Limb (tissue), 2 donors: ENCODE data around the gene MPP3.

Source experiments
- DNase-seq, 2 donors: peaks; one replicate each; pipeline ENCODE4 v3.0.0-alpha.2; 2016; ENCODE audit errors: extremely low spot score in 2 of 2

Gene MPP3

DNA sequence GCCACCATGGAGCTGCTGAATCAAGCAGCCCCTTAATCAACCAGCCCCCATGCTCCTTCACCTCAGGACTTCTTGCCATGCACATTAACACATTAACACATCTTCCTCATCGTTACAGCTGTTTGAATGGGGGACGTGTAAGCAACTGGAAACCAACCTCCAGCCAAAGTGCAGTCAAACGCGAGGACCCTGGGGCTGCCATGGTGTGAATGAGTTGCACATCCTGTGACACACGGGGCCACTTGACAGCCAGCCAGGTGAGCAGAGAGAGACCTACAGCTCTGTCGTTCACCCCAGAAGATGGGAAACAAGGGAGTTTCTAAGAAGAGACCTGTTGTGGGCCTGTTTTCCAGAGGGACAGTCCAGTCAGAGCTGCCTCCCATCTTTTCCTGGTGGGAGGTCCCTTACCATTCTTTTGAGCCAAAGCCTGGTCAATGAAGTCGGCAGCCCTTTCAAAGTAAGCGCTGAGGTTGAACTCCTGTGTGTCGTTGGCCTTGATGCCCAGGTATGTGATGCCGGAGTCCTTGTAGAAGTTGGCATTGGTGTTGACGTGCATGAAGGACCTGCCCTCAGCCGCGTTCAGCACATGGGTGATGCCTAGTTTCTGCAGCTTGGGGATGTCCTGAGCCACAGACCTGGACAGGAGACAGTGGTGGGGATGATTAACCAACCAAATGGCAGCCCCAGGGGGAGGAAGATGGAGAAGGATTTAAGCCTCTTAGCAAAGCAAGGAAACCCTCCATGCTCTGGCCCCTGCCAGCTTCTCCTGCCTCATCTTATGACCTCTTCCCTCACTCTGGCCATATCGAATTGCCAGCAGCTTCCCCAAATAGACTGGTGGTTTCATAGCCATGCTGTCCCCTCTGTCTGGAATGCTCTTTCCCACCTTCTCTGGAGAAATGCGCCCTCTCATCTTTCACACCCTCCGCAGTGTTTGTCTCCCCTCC, 58.4 kb downstream of the MPP3 start:
- DNase-seq: no peak

DNA sequence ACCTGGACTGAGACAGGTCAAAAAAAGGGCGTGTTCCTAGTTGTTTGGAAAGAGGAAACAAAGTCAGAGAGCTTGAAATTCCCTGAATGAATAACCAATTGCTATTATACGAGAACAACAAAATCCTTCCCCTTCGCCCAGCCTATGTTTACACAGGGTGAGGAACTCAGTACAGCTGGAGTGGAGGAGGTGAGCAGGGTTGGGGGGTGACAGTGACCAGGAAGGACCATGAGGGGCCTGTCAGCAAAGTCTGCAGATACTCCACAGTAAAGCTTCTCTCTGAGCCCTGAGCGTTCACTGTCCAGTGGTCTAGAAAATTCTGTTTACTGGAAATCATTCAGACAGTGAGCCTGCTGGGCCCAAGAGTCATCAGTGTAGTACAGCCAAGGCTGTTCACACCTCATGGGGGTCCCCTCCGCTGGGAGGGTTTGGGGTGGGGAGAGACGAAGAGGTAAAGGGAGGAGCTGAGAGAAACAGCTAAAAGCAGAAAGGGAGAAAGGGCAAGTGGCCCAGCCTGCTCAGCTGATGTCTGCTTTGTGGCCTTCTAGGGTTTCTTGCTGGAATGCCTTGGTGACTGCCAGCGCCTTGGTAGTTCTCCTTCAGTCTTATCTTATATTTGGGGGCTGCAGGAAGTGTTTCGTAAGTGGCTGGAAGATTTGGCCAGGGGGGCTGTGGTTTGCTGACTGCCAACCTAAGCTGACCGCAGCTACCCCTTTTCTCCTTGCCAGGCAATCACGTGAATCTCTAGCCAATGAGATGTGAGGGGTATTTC, 59.9 kb downstream of the MPP3 start:
- DNase-seq: no peak

DNA sequence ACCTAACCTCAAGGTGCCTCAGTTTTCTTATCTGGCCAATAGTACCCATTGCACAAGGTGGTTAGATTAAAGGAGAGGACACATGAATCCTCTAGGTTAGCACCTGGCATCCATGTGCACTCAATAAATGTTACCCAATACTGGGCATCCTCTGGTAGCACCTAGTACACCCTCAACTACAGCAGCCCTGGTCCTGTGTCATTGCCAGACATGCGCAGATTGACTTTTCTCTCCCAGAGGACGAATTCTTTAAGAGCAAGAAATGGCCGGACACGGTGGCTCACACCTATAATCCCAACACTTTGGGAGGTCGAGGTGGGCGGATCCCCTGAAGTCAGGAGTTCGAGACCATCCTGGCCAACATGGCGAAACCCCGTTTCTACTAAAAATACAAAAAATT, 61.5 kb downstream of the MPP3 start:
- DNase-seq: no peak

DNA sequence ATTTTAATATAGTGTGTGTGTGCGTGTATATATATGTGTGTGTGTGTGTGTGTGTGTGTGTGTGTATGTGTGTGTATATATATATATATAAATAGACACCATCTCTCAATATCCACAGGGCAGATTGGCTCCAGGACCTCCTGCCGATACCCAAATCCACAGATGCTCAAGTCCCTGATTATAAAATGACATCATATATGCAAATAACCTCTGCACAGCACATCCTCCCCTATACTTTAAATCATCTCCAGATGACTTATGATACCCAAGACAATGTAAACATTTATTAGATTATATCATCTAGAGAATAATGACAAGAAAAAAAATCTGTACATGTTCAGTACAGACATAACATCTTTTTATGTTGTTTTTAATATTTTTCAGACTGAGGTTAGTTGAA, 62.0 kb downstream of the MPP3 start:
- DNase-seq: no peak

DNA sequence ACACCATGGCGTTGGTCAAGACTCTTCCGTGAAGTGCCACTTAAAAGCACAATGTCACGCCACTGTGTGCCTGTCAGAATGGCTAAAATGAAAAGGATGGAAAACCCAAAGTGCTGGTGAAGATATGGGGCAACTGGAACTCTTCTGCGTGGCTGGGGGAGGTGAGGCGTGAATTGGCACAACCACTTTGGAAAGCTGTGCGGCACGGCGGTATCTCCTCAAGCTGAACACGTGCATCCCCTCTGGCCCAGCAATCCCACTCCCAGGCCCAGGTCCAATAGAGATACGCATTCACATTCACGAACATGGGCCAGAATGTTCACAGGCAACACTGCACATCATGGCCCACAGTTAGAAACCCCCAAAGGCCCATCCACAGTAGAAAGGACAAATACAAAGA, 63.1 kb downstream of the MPP3 start:
- no peak for DNase-seq

DNA sequence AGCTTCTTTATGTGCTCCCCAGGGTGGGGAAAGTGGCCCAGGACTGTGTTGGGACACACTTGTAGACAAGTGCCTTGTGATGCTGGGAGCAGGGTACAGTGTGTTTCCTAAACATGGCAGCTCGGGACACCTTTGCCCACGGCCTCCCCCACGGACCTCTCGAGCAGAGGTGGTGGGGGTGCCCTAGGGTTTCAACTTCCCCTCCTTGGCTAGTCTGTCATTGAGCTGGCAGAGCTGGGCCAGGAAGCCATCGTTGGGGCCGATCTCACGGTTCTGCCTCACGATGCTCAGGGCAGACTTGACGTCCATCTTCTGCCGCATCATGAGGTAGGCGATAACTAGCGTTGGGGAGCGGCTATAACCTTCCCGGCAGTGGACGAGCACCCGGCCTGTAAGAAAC, 63.5 kb downstream of the MPP3 start:
- no peak for DNase-seq

DNA sequence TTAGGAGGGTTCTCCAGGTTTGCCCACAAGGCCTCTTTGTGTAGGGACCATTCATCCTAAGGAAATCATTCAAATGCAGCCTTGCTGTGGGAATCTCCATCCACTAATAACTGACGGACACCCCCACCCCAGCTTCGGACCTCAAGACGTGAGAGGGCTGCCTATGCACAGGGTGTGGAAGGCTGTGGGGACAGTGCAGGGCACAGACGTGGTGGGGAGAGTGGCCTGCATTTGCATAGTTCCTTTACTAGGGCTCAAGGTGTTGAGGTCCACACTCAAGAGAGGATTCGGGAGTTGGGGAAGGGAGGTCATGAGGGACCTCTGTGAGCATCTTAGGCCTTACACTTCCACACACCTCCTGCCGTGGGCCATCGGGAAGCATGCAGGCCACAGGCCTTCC, 64.0 kb downstream of the MPP3 start:
- no peak for DNase-seq

DNA sequence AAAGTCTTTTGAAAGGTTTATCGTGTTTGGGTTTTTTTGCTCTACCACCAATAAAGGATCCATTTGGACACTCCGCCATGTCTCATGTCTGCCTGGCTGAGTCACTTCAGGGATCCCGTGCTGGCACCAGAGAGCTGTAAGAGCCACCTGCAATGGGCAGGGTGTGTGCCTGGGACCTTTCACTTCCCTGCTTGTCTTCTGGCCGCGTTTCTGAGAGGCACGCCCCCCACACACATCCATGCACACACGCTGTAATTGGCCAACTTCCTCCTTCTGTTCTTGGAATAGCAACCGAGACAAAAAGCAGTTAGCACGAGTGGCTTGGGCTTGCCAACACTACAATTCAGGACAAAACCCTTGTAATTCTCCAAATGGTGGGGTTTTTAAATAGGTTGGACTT, 64.6 kb downstream of the MPP3 start:
- no peak for DNase-seq

DNA sequence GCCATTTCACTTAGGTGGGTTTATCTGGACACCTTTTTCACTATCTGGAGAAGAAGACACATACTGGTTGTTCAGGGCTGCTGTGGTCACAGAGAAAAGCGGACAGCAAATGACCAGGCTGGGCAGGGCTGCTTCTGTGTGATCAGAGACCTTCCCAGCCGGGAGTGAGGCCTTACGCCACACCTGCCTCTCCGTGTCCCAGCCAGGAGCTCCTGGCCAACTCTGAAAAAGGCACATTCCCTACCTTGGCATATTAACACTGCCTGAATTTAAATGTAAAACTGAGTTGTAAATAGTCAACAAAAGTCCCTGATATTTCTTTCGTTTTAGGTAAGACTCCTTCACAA, 65.3 kb downstream of the MPP3 start:
- no peak for DNase-seq

DNA sequence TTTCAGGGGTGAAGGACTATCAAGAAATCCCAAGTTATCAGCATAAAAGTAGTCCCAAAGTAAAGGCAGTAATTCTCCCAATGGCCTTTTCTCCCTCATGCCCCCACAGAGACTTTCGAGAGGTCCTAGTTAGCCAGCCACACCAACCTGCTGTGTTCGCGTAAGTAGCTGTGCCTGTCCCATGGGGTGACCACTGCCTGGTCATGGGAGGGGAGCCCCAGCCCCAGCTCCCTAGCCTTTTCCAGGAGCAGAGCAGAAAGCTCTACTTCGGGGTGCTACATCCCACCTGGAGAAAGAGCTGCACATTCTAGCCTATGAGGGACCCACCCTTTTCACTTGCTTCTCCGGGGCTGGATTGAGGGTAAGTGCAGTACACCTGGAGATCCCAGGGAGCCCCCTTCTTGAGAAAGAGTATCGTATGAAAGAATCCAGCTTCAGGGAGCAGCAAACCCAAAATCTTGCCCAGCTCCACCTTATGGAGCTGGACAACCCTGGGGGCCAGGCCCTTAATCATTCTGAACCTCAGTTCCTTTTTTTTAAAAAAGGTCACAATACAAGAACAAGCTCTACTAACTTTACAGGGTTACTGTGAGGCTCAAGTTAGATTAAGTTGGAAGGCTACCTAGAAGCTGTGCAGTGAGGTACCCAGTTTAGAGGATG, 65.8 kb downstream of the MPP3 start:
- no peak for DNase-seq

DNA sequence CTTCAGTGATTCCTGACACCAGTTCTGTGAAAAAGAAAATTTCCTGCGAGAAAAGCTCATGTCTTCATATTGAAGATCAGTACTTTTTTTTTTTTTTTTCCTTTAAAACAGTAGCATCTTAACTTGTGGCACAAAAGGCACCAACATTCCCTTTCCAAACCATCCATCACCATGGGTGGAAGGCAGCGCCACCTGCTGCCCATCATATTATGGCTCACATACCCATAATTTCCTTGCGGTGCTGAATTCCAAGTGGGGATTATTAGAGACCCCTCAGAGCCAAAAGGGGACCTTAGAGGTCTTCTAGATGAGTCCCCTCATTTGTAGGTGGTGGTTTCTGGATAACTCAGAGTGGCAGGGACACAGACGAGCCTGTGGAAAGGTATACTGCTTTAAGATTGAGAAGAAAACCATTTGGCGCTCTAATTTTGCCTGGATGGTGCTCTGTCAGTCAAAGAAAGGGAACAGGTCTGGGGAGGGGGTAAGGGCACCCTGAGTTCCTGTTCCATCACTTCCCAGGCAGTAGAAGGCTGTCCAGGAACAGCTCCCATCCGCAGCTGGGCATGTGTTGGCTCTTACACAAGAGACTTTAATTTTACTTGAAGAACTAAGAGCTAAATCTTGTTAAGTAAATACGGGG, 66.4 kb downstream of the MPP3 start:
- DNase-seq: peak; percentile 33 to 66

DNA sequence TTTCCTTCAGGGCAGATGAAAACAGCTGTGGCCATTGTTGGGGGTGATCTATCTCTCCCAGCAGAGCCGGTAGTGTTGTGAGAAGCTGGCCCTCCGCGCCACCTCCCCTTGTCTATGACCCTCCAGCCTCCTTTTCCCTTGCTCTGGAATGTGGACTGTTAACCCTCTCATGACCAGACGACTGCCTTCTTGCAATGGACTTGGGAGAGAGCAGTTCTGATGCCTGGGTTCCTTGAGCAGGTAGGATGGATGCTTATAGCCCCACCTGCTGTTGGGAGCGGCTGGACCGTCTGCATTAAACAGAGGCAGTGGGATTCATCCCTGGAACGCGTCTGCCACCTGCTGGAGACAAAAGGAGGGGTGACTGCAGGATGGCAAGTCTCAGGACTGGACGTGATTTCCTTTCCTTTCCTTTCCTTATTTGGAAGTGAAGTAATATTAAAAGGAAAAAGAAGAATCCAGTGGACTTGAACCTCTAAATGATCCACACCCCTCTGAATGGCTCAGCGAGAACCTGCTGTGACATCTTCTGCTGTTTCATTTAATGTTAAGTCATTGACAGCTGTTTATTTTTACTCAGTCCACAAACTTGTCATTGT, 72.6 kb downstream of the MPP3 start:
- DNase-seq: peak; percentile 89 to 95

DNA sequence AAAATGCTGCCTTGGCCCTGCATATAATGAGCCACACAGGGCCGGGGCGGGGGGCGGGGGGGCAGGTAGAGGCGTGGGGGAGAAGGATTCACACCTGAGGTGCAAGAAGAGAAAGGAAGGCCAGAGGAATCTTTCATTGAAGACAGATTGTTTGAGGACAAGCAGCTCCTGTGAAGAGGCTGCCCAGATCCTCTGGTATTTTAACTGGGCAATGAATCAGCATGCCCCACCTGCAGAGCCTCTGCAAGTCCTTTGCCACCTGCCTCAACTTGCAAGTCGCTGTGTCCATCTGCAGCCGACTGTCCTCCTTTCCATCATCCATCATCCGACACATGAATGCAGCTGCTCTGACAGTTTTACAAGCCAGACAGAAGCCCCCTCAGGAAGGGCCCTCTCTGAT, 73.1 kb downstream of the MPP3 start:
- DNase-seq: no peak

DNA sequence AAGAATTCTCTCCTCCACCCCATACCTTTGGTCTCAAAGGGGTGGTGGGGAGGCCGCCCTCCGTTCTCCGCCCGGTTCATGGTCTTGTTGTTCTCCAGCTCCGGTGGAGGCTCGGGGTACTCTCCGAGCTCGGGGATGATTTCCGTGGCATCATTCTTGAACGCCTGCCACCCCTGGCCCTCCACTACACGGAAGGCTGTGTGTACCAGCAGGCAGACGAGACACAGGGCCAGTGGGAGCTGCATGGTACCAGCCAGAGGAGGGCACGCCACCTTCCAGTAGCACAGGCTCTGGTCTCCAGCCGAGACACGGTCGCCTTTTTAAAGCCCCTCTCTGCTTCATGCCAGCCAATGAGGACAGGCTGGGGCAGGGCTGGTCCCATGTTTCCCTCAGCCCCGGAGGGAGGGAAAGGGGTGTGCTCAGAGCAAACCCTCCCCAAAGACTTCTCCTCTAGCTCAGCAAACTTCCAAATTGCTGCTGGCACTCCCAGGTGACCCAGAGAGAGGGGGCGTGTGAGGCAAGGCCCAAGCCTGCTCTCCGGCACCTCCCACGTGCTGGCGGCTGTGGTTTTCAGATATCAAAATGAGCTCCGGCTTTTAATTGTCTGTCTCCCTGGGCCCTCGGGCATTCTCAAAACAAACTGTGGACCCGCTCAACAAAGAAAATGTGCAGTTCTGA, 74.3 kb downstream of the MPP3 start, which contains the start of gene SOST:
SOST (minus strand) TSS at position 295 of the 678 bp plus-strand sequence; CDS start at position 245, 50 bp downstream.
- DNase-seq: no peak

DNA sequence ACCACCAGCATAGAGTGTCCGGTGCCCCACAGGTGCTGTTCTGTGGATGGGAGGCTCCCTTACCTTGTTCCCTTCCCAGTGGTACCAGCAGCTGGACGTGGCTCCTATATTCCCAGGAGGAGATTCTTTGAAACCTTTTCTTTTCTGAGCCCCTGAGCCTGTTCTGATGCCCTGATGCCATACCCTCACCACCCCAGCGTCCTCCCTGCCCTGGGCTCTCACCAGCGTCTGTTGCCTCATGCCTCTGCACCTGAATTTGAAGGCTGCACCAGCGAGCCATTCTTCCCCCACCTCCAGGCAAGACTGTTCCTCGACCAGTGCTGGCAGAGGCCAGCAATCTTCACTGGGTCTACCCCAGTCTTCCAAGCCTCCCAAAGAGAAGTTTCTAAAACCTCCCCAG, 74.9 kb downstream of the MPP3 start:
- DNase-seq: no peak

DNA sequence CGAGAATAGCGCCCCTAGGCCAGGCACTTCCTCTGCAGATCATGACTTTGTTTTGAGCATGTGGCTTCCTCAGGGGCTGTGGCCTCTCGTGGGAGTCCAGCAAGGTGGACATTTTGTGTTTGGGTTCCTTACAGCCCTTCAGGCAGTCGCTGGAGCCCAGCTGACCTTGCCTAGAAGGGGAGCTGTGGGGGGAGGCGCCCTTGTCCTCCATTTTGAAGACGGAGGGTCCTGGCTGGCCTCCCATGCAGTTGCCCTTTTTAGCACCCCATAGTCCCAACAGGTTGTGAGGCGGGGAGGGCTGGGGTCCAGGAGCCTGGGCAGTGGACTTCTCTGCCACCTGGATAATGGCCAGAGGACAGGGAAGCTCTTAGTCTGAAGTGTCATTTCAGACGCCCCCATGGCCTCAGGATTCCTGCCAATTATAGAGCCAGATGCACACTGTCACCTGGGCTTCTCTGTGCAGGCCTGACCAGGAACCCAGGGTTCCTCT, 75.7 kb downstream of the MPP3 start:
- DNase-seq: no peak

DNA sequence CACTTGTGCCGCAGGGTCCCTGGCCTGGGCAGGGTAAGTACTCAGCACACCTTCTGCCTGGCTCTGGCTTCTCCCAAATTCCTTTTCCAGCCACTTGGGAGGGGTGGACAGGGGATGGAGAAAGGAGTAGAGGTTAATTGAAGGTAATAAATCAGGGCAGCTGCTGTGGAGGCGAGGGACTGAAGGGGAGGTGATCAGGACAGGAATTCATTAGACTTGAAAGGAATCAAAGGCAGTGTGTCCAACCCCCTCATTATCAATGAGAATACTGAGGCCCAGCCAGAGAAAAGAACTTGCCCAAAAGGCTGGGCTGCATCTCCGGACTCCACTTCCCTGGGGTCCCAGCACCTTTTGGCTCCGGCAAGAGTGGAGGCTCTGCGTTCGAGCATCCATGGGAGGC, 76.7 kb downstream of the MPP3 start:
- DNase-seq: no peak

DNA sequence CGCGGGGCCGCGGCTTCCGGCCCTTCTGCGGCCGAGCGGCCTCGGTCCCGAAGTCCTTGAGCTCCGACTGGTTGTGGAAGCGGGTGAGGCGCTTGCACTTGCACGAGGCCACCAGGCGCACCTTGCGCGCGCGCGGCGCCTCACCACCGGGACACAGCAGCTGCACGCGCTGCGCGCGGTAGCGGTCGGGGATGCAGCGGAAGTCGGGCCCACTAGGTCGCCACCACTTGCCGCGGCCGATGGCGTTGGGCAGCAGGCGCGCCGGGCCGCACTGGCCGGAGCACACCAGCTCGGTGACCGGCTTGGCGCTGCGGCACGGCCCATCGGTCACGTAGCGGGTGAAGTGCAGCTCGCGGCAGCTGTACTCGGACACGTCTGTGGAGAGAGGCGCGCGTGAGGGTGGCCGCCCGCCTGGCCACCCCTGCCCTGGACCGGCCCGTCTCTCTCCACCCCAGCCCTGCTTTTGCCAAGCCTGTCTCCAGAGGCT, 77.5 kb downstream of the MPP3 start:
- DNase-seq: peak in 1 of 2 donors; percentile 75

DNA sequence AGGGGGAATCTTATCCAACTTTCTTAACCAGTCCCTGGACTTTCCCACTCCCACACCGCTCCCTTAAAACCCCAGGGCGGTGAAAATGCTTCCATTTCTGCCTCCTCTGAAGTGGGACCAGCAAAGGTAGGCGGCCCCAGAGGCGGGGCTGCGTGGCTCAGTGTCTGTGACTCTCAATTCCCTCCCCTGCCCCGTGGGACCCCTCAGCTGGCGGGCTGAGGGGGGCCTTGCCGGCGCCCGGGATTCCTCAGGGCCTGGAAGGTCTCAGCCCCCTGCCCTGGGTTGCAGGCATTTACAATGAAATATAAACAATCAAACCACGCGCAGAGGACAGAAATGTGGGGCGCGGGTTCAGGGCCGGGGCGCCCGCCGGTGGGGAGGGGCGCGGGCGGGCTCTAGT, 78.0 kb downstream of the MPP3 start:
- DNase-seq: no peak

DNA sequence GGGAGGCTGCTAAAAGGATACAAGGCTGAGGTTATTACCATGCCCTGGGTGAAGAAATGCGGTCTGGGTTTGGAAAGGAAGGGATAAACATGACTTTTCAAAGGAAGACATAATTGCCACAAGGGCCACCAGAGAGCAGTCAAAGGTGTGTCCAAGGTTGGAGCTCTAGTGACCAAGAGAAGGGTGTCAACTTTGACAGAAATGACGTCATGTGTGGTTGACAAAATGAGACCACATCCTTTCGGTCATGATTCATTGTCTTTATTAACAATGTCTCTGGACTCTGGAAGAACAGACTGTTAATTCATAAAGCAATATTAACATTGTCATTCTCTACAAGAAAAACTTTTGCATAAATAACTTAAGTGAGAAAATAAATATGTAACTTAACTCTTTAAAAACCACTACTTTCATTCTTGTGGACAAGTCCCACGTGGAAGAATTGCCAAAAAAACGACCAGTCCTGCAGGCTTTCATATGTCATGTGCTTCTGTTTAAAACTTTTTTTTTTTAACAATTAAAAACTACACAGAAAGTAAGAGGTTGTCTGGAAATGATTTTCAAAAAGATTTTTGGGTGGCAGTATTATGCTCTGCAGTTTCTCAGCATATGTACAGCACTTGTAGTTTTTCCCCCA, 79.3 kb downstream of the MPP3 start:
- no peak for DNase-seq
